Measurements from ENCODE around the gene DHFR2. TPM values are rescaled to one million over a fixed set of nuclear protein-coding genes. Genes with fewer than 3 reads are reported as not detected.

The DHFR2 gene
- total and polyA plus RNA-seq, 9 of the 15 experiments (the other 6 are each of a cell fraction or from before 2014, with no cell fraction given), result 0.64 to 1.7 (median 1.4) TPM

DNA sequence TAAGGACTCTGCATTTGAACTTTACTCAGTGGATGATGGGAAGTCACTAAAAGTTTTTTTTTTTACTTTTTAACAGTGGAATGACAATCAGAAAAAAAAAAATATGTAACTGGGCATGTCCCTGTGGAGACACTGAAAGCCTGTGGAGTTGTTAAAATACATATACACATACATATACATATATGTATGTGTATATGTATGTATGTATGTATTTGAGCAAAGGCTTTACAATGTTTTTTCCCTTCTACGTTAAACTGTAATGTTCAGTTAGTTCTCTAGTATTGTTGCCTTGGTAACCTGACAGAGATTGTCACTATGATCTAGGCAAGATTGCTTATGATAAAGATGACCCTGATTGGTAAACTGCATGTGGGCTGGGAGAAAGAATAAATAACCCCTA is 30.4 kb upstream of the DHFR2 start:
- Histone ChIP-seq H3K27ac (ENCODE audit: extremely low read depth, low read depth, low read length) (no peak overlapping the region), H3K4me2 (ENCODE audit: insufficient read depth, low read length) (no peak overlapping the region), H3K9me3 (replicated peaks; ENCODE audit: control insufficient read depth, insufficient read depth, low read depth, low read length) (no peaks in the 10 kb centered on the region), H2AFZ (ENCODE audit: low read depth, low read length) (no peak overlapping the region), H3K79me2 (ENCODE audit: control insufficient read depth, insufficient read depth, low read length) (no peaks in the 10 kb centered on the region), H3K36me3 (ENCODE audit: control insufficient read depth, insufficient read depth, low read length) (peaks cover 9% of the 10 kb centered on the region; the same call in 1 of the 3 replicates), H3K4me1 (replicated peaks in 1 of 2; ENCODE audit: control insufficient read depth in 2 of 2, insufficient read depth in 2 of 2, low read length in 2 of 2) (no peaks in the 10 kb centered on the region; a peak in 1 of 5 replicates), H4K20me1 (replicated peaks; ENCODE audit: control insufficient read depth, insufficient read depth, low read length) (no peaks in the 10 kb centered on the region), H3K27me3 (ENCODE audit: control insufficient read depth in 2 of 2, insufficient read depth in 2 of 2, low read length in 2 of 2) (no peaks in the 10 kb centered on the region), H3K4me3 (no peak overlapping the region), H3K9me1 (ENCODE audit: control insufficient read depth, insufficient read depth, low read length) (no peaks in the 10 kb centered on the region), H3K9ac (ENCODE audit: insufficient read depth in 1 of 2, low read depth in 2 of 2, low read length in 2 of 2) (no peak overlapping the region)
- CTCF ChIA-PET (ENCODE audit: low intra/inter-chr PET ratio), result no interaction called here
- FAIRE-seq (no peak), DNase-seq (ENCODE audit: extremely low read depth in 1 of 4, low spot score in 3 of 4) (no peak), ATAC-seq (no peak)
- 100% methylated on average over 1 of the region's 1 CpG for WGBS (ENCODE audit: insufficient coverage, low coverage, missing lambda C conversion rate)
- POLR2A ChIA-PET, result no interaction called here
- intact Hi-C loops (cut with micrococcal nuclease), result no loop called here
- TF ChIP-seq RFX1 (IDR thresholded peaks at IDR 0.05) (peak; percentile 6; the same call in 1 of the 2 replicates), LCOR (CRISPR knock-in tag; IDR thresholded peaks at IDR 0.05) (no peak)
- in situ Hi-C loops (cut with MboI), result no loop called here
- no TSS peak for BruUV-seq (replicated peaks)

DNA sequence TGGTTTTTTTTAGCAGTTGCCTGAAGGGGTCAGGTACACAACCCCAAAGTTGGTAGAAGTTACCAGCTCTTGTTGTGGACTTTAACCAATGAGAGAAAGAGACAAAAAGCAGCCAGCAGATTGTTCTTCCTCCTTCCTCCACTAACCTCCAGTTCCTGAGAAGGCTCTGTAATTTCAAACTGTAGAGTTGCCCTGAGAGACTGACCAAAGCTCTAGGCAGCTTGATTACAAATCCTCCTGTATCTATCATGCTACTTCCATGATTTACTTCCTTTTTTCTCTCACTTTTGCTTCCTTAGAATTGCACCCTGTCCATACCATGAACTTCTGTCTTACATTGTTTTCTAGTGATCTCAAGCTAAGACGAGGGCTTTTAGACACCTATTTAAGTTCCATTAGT is 29.4 kb upstream of the DHFR2 start:
- WGBS (ENCODE audit: insufficient coverage, low coverage, missing lambda C conversion rate), result 86% methylated on average over 1 of the region's 1 CpG
- H3K4me2 ChIP-seq (ENCODE audit: insufficient read depth, low read length), result no peak overlapping the region
- peaks cover 5% of the 10 kb centered on the region; the same call in 1 of the 3 replicates for H3K36me3 ChIP-seq (ENCODE audit: control insufficient read depth, insufficient read depth, low read length)
- H3K79me2 ChIP-seq (ENCODE audit: control insufficient read depth, insufficient read depth, low read length), result no peaks in the 10 kb centered on the region
- intact Hi-C loops (cut with micrococcal nuclease) (no loop called here), in situ Hi-C loops (cut with MboI) (no loop called here)
- H3K4me1 ChIP-seq (replicated peaks in 1 of 2; ENCODE audit: control insufficient read depth in 2 of 2, insufficient read depth in 2 of 2, low read length in 2 of 2), result no peaks in the 10 kb centered on the region; a peak in 1 of 5 replicates
- H3K27me3 ChIP-seq (ENCODE audit: control insufficient read depth in 2 of 2, insufficient read depth in 2 of 2, low read length in 2 of 2), result no peaks in the 10 kb centered on the region
- DNase-seq (ENCODE audit: extremely low read depth in 1 of 4, low spot score in 3 of 4) (no peak), FAIRE-seq (no peak), ATAC-seq (no peak)
- H3K9me3 ChIP-seq (replicated peaks; ENCODE audit: control insufficient read depth, insufficient read depth, low read depth, low read length), result no peaks in the 10 kb centered on the region
- H3K4me3 ChIP-seq, result no peak overlapping the region
- BruUV-seq (replicated peaks), result no TSS peak
- ChIA-PET POLR2A (interaction anchor here (1.4 kb wide), 1 partner anchor 10 kb away, joined by 3 read pairs; no protein-coding TSS in a partner anchor), CTCF (ENCODE audit: low intra/inter-chr PET ratio) (no interaction called here)
- H3K9me1 ChIP-seq (ENCODE audit: control insufficient read depth, insufficient read depth, low read length), result no peaks in the 10 kb centered on the region
- H3K9ac ChIP-seq (ENCODE audit: insufficient read depth in 1 of 2, low read depth in 2 of 2, low read length in 2 of 2), result no peak overlapping the region
- H3K27ac ChIP-seq (ENCODE audit: extremely low read depth, low read depth, low read length), result no peak overlapping the region
- H4K20me1 ChIP-seq (replicated peaks; ENCODE audit: control insufficient read depth, insufficient read depth, low read length), result no peaks in the 10 kb centered on the region
- H2AFZ ChIP-seq (ENCODE audit: low read depth, low read length), result no peak overlapping the region
- TF ChIP-seq, protein P1, sequence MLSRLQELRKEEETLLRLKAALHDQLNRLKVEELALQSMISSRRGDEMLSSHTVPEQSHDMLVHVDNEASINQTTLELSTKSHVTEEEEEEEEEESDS (CRISPR knock-in tag; IDR thresholded peaks at IDR 0.05), result no peak
- no peak for TF ChIP-seq BHLHE40 (IDR thresholded peaks at IDR 0.05; ENCODE audit: low read length)
- TF ChIP-seq NCOA2 (IDR thresholded peaks at IDR 0.05; ENCODE audit: partially characterized antibody in 2 of 2), result no peak
- TF ChIP-seq SIN3A (IDR thresholded peaks at IDR 0.05; ENCODE audit: borderline replicate concordance in 2 of 2, control insufficient read depth in 1 of 2, low read depth in 2 of 2, low read length in 2 of 2), result no peak
- TF ChIP-seq SNRNP70 (optimal IDR thresholded peaks at IDR 0.05; ENCODE audit: low read depth, low read length), result no peak
- TF ChIP-seq, protein P2, sequence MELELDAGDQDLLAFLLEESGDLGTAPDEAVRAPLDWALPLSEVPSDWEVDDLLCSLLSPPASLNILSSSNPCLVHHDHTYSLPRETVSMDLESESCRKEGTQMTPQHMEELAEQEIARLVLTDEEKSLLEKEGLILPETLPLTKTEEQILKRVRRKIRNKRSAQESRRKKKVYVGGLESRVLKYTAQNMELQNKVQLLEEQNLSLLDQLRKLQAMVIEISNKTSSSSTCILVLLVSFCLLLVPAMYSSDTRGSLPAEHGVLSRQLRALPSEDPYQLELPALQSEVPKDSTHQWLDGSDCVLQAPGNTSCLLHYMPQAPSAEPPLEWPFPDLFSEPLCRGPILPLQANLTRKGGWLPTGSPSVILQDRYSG (tag; conservative IDR thresholded peaks at IDR 0.05; ENCODE audit: low read depth), result no peak
- no peak for TF ChIP-seq IRF2 (CRISPR knock-in tag; IDR thresholded peaks at IDR 0.05)
- no peak for TF ChIP-seq RAD51 (IDR thresholded peaks at IDR 0.05; ENCODE audit: borderline replicate concordance, low read depth)
- no peak for TF ChIP-seq NFIC (IDR thresholded peaks at IDR 0.05)
- no peak for TF ChIP-seq ESRRA (IDR thresholded peaks at IDR 0.05; ENCODE audit: borderline replicate concordance, low read depth)
- no peak for TF ChIP-seq NCOA1 (IDR thresholded peaks at IDR 0.05; ENCODE audit: low read depth)
- TF ChIP-seq ZKSCAN8 (CRISPR knock-in tag; IDR thresholded peaks at IDR 0.05), result no peak
- no peak for TF ChIP-seq HSF4 (CRISPR knock-in tag; IDR thresholded peaks at IDR 0.05; ENCODE audit: borderline replicate concordance)
- TF ChIP-seq RNF2 (IDR thresholded peaks at IDR 0.05), result no peak
- no peak for TF ChIP-seq ETS2 (tag; IDR thresholded peaks at IDR 0.05; ENCODE audit: borderline replicate concordance, poor library complexity, severe bottlenecking)
- TF ChIP-seq PRMT5 (CRISPR knock-in tag; IDR thresholded peaks at IDR 0.05), result no peak

All from K562 (cell line).